ENCODE results near the gene KCNC3. TPM values are rescaled to one million over a fixed set of nuclear protein-coding genes. Genes with fewer than 3 reads are reported as not detected.

KCNC3 gene
- total RNA-seq, 1 donor from 2014 or later = 0.13 TPM

DNA sequence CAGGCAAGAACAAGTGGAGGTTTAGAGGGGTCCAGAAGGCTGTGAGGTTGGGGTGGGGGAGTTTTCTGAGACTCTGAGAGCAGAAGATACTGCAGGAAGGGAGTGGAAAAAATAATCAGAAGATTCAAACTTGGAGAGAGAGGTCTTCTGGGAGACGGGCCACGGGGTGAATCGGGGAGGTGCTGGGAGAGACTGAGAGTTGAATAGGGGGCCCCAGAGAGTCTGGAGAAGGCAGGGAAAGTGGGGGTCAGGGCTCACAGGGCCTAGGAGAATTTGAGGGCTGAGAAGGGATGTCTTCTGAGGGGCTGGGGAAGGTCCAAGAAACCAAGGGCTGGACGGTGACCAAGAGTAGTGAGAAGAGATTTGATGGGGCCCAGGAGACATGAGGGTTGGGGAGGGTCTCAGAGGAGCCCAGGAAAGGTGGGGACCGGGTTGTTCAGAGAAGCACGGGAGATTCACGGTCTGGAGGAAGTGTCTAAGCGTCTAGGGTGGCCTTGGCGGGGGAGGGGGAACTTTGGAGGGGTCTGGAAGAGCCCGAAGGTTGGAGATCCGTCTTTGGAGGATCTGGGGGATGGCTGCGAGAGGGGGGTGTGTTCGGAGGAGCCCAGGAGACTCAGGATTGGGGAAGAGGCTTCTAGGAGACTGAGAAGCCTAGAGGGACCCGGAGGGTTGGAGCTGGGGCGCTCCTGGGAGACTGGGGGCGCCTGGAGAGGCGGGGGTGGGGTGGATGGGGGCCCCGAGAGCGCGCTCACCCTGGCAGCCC, 1.5 kb downstream of the KCNC3 start:
- no peak for DNase-seq (ENCODE audit: low read depth in 2 of 2)

DNA sequence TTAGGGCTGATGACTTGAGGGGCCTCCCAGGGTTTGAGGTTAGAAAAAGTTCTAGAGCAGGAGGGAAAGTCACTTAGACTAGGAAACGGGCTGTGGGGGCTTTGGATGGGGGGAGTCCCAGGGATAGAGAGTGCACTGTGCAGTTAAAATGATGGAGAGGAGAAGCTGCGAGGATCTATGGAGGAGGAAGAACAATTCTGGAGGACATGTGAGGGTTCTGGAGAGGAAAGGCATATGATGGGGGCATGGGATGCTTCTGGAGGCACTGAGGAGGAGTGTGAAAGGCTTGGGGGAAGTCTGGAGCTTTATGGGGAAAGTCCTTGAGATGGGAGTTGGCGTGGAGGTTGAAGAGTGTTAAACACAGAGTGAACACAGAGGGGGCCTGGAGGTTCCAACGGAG, 2.2 kb downstream of the KCNC3 start:
- DNase-seq (ENCODE audit: low read depth in 2 of 2) = no peak

DNA sequence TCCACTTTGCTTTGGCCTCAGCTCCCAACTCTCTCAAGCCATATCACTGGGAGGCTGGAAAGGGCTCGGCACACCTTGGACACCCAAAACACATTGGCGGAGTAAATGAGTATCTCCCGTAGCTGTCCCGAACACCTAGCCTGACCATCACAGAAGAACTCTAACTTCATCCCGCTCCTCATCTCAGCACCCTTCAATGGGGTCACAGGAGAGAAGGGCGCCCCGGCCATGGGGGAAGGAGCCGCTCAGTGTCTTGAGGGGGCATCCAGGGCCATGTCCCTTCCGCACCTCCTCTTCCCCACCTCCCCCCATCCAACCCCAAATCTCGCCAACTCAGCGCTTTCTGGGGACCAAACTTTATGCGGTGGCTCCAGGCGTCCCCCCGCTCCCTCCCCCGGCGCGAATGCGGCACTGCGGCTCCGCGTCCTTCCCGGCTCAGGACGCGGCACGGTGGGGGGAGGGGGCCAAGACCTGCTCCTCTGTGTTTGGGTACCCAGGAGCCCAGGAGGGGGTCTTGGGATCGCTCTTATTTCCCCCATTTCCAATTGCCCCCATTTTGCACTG, 3.0 kb downstream of the KCNC3 start:
- DNase-seq (ENCODE audit: low read depth in 2 of 2) = no peak

DNA sequence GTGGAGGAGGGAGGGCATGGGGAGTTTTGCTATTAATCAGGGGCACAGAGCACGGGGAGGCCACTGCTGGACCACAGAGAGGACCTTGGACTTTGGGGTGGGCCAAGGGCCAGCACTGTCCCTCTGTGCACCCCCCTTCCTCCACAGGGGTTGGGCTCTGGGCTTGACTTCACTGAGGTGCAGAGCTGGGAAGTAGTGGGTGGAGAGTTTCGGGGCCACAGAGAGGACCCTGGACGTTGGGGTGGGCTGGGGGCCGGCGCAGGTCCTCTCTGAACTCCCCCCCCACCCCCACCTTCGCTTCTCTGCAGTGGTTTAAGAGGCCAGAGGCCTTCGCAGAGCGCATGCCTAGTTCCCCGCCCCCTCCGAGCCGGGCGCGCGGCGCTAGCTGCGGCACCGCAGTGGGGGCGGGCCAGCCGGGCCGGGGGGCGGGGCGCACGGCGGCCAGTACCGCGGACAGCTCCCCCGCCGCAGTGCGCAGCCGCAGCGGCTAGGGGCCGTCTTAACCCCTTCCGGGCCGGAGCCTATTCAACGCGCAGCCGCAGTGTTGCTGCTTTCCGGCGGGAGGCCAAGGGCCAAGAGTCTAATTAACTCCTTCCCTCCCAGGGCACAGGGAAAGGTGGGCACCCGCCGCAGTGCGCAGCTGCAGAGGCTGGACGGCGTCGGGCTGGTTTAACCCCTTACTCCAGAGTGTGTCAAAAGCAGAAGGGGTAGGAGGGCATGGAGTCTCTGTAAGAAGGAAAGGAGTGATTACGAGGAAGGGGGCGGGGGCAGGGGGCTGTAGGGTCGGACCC, 3.7 kb downstream of the KCNC3 start:
- DNase-seq (ENCODE audit: low read depth in 2 of 2) = peak in 1 of 2 donors; percentile 65

DNA sequence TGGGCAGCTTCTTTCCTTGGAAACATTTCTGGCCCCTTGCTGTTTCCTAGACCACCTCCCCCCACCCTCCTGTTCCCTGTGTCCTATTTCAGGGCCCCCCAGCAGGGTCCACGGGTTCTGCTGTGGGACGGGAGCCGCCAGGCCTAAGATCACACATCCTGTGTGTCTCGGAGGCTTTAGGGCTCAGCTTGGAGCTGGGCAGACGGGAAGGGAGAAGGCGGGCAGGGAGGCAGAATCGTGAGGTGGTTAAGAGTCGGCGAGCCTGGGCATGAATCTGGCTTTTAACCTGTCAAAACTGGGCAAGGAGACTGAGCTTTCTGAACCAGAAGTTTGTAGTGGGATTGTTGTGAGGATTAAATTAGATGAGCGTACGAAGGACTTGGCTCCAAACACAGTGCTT, 4.8 kb downstream of the KCNC3 start:
- DNase-seq (ENCODE audit: low read depth in 2 of 2) = no peak

DNA sequence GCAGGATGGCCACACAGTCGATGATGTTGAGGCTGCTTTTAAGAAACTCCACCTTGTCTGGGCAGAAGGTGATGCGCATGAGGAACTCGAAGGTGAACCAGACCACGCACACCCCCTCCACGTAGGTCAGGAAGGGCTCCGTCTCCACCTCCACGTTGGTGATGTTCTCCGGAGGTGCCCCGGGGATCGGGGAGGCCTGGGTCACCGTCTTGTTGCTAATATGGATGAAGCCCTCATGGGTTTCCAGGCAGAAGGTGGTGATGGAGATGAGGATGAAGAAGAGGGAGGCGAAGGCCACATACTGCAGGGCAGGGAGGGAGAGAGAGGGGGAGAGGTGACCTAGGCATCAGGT, 5.4 kb downstream of the KCNC3 start:
- DNase-seq (ENCODE audit: low read depth in 2 of 2) = no peak

DNA sequence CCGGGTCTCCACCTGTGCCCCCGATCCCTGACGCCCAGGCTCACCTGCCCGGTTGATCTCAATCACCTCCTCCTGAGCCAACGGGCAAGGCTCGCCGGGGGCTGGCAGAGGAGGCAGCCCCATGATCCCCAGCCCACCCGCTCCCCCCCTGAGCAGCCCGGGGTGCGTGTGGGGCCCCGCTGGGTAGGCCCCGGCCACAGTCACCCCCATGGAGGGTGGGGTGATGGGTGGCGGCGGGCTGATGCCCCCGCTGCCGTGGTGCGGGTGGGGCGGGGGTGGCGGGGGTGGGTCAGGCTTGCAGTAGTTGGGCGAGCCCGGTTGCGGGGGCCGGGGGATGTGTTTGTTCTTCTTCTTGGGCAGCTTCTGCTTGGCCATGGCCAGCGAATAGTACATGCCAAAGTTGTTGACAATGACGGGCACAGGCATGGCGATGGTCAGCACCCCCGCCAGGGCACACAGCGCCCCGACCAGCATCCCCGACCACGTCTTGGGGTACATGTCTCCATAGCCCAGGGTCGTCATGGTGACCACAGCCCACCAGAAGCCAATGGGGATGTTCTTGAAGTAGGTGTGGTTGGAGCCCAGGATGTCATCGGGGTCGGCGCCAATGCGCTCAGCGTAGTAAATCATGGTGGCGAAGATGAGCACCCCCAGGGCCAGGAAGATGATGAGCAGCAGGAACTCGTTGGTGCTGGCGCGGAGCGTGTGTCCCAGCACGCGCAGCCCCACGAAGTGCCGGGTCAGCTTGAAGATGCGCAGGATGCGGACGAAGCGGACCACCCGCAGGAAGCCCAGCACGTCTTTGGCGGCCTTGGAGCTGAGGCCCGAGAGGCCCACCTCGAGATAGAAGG, 6.0 kb downstream of the KCNC3 start:
- DNase-seq (ENCODE audit: low read depth in 2 of 2) = no peak

DNA sequence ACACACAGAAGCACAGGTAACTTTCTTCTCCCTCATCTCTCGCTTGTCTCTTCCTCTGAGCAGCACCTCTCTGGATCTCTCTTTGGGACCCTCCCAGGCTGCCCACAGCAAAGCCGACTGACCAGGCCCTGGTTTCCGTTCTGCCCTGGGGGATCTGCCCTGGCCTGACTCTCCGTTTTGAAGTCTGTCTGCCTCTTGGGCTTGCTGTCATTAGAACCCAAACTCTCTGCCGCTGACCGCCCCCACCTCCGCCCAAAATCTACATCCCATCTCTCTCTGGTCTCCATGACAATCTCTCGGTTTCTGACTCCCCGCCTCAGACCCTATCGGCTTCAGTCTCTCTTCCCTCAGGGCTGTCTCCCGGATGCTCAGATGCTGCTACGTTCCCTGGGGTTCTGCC, 6.9 kb downstream of the KCNC3 start:
- no peak for DNase-seq (ENCODE audit: low read depth in 2 of 2)

DNA sequence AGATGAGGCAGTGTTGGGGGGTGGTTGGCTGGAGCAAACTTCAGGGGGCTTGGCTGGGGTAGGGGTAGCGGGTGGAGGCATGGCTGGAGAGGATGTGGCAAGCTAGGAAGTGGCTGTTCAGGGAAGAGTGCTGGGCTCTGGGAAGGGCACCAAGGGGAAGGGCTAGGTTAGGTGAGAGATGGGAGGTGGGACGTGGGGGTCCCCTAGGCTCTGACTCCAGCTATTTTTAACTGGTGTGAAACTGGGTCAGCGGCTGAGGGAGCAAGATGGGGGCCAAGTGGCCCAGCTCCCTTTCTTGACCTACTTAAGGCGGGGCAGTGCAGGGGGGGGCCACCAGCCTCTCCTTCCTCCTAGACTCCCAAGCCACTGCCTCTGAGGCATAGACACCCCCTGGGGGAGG, 7.3 kb downstream of the KCNC3 start:
- DNase-seq (ENCODE audit: low read depth in 2 of 2) = no peak

DNA sequence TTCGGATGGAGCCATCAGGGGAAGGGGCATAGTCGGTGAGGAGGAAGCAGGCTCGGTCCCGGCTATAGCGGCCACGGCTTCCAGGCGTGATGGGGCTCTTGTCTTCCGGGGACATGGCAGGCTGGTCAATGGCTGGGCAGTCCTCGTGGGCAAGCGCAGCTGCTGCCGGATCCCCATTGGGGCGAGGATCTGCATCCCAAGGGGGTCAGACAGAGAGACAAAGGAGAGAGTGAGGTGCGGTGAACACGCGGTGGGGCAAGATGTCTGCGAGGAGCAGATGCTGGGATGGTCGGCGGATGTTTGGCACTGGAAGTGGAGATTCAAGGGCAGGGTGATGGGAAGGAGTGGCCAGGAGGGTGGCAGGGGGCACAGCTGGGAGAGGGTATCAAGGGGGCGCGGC, 8.6 kb downstream of the KCNC3 start:
- DNase-seq (ENCODE audit: low read depth in 2 of 2) = no peak

DNA sequence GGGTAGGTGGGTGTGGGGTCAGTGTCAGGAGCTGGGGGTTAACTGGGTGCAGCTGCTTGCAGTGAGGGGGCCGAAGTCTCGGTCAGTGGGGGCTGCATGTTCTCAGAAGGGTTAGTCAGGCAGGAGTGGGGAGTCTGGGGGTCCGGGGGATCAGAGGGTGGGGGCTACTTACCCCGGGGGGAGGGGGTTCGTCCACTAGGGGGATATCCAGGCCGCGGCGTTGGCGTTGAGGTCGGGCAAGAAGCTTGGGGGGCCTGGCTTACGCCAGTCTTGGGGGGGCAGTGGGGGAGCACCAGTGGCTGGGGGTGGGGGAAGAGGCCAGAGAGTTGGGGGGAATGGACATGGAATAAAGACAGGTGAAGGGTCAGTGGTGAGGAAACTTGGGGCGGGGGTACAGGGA, 9.1 kb downstream of the KCNC3 start:
- no peak for DNase-seq (ENCODE audit: low read depth in 2 of 2)

DNA sequence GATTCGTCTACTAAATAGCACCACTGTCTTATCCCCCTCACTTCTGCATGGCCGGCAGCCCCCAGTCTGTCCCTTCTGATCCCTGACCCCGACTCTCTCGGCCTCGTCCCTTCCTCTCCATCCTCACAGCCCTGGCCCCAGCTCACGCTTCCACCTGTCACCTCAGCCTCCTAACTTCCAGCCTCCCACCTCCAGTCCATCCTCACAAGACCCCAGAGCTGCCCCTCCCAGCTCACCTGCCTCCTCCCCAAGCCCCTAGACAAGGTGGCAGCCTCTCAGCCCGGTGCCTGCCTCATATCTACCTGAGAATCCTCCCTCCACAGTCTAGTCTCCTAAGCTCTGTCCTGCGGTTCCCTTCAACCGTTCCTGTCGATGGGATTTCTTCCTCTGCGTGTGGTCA, 10.0 kb downstream of the KCNC3 start:
- no peak for DNase-seq (ENCODE audit: low read depth in 2 of 2)

DNA sequence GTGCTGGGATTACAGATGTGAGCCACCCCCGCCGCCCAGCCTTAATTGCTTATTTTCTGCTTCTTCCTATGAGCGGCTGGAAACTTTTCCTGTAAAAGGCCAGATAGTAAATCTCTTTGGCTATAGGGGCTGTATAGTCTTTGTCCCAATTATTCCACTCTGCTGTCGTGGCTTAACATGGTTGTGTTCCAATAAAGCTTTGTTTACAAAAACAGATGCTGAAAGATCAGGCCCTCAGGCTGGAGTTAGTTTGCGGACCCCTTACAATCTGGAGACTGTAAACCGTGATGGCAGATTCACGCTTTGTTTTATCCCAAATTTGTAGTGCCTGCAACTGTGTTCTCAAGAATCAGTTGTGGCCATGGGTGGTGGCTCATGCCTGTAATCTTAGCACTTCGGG, 10.7 kb downstream of the KCNC3 start:
- no peak for DNase-seq (ENCODE audit: low read depth in 2 of 2)

DNA sequence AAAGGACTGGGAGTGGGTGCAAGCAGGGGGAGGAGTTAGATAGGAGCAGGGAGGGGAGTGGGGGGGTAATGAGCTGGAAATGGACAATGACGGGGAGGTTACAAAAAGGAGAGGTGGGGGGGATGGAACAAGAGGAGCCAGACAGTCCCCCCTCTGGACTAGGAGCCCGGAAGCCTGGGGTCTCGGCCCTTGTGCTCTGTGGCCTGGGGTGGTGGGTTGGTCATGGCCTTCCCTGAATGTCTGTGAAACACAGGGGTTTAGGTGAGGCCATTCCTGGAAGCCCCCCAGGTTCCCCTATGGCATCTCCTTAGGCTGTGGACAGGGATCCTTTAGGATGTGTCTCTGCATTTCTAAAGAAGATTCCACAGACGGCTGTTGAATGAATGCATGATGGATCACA, 12.1 kb downstream of the KCNC3 start:
- DNase-seq (ENCODE audit: low read depth in 2 of 2) = no peak

DNA sequence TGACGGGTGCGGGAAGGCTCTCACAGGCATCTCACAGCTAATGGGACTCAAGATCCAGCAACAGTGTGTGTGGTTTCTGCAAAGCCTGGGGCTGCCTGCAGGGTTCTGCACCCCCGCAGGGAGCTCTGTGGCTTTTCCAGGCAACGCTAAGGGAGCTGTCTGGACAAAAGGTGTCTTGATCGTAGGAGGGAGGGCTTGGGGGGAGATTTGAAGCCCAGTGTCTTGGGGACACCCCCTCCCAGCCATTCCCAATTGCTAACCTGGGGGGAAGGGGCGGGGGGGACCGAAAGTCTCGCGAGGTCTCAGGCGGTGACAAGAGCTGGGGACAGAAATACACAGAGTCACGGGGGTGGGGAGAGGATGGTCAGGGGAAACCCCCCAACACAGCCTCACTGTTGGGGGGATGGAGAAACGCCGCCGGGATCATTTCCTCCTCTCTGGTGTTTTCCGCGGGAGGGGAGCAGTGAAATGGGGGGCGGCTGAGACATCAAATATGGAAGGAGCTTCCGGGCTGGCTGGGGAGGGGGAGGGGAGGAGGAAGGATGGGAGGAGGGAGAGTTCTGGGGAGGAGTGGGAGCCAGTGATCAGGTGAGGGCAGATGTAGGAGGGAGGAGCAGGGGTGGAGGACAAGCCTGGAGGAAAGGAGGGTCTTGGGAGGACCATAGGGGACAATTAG, 13.3 kb downstream of the KCNC3 start:
- DNase-seq (ENCODE audit: low read depth in 2 of 2) = no peak

DNA sequence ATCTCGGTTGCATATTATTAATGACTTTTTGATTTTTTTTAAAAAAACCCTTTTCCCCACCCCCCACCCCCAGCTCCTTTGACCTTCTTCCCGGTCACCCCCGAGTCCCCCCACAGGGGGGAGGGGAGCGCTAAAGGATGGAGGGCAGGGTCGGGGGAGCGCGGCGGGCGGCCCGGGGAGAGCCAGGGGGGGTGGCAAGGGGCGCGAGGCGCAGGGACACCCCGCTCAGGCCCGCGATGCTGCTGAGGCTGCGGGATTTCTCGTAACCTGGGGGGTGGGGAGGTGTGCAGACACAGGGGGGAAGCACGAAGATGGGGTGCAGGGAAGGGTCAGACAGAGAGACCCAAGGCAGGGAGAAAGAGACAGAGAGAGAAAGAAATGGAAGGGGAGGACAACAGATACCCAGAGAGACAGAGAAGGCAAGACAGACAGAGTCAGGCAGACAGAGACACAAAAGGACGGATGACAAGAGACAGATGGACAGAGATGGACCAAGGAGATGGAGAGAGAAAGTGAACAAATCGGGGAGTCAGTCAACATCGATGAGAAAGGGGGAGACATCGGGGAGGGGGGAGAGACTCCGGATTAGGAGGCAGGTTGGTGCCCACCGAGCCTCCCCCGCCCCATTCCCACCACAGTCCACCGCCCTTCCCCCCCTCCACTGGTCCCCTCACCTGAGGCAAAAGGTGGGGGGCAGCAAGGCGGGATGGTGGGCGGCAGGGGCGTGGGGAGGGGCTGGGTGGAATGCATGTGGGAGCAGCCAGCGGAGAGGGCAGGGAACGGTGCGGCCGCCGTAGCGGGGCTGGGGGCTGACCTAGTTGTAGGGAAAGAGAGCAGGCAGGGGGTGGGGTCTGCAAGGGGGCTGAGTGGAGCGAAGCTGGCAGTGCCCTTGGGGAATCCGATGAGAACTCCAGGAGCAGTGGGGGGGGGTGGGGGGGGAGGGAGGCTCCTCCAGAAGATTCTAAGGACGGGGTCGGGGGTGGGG, 14.2 kb downstream of the KCNC3 start:
- DNase-seq (ENCODE audit: low read depth in 2 of 2) = no peak

DNA sequence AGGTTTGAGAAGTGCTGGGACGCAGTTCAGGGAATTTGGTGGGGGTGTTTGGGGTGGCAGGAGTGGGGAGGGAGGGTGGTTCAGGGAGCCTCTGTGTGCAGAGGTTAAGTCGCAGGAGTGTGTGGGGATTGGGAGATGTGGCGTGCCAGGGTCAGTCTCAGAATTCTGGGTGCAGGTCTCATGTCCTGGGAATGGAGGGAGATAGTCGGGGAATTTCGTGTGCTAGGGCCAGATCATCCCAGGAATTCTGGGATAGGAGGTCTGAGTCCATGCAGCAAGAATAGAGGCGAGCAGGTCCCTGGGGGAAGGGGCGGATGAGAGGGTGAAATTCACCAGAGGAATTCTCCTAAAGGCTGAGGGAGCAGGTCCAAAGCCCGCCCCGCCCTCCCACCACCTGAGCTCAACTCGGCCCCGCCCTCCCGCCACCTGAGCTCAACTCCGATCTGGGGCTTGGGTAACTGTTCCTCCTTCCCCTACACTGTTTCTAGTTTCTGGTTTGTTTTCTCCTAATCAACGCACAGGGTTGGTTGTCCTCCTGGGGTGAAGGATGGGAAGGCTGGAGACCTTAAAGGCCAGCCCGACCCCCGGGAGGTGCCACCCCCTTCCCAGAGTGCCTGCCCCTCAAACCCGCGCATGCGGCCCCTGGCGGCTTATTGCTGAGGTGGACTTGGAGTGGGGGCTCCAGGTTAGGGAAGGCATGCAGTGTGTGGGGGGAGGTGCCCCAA, 15.2 kb downstream of the KCNC3 start:
- DNase-seq (ENCODE audit: low read depth in 2 of 2) = no peak

DNA sequence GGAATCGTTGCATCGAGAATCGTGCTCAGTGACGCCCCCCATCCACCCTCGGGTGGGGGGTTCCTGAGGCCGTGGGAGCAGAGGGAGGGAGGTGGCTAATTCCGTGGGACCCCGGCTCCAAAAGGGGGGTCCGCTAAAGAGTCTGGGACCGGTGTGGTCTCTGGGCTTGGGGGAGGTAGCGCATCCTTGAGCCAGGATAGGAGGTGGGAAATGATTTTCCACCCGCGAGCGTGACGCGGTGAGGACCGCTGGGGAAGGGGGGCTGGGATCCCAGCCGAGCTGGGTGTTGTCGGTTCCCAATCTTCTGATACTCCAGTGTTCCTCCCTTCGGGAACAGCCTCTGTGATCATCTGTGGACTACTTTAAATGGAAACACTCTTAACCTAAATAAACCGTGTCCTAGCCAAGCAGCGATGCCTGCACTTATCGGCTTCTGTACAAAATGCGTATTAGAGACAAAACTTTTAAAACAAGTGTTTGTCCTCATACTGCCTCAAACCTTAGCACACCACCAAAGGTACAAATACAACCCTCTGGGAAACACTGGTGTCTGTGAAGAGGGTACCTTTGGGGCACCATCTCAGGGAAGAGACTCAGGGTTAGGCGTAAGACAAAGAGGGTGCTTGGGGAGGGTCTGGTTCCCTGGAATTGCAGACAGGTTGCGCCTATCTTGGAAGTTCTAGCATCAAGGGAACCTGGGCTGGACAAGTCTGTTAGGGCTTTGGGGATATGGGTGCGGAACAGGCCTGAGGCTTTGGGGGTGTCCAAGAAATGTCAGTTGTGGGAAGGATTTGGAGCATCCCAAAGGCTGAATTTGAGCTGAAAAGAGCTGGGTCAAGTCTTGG, 16.0 kb downstream of the KCNC3 start:
- DNase-seq (ENCODE audit: low read depth in 2 of 2) = no peak

Measured in dermis microvascular lymphatic vessel endothelial cell (primary cell).